SJSA1 (cell line): ENCODE results near the gene NIBAN1. TPM values are rescaled to one million over a fixed set of nuclear protein-coding genes. Genes with fewer than 3 reads are reported as not detected.
"Not testable (repeated sequence)": the region's sequence is repeated elsewhere in the genome, so short reads cannot be mapped to it uniquely, and the experiment has no call there.

Experiments used
- DNase-seq, 2 experiments: peaks; one replicate each; pipeline ENCODE4 v3.0.0-alpha.2; 2015 to 2020; ENCODE audit warnings: low spot score in 2 of 2, low read depth in 1 of 2
- H3K27ac ChIP-seq: fragments of 250-450 bp; sonication (Bioruptor Pico); 2 replicates; pipeline ENCODE4 v1.5.1; 2020; ENCODE audit warnings: mild to moderate bottlenecking, moderate library complexity
- H3K27me3 ChIP-seq: fragments of 250-450 bp; sonication (Bioruptor Pico); replicated peaks from 2 replicates; pipeline ENCODE4 v1.5.1; 2020; ENCODE audit warnings: mild to moderate bottlenecking, moderate library complexity
- H3K36me3 ChIP-seq: fragments of 250-450 bp; sonication (Bioruptor Pico); 2 replicates; pipeline ENCODE4 v1.5.1; 2020; ENCODE audit warnings: mild to moderate bottlenecking
- H3K4me1 ChIP-seq: fragments of 250-450 bp; sonication (Bioruptor Pico); replicated peaks from 2 replicates; pipeline ENCODE4 v1.6.1; 2021; ENCODE audit warnings: mild to moderate bottlenecking
- H3K4me3 ChIP-seq: fragments of 250-450 bp; sonication (Bioruptor Pico); 2 replicates; pipeline ENCODE4 v1.5.1; 2020; ENCODE audit warnings: mild to moderate bottlenecking
- H3K9me3 ChIP-seq: fragments of 250-450 bp; sonication (Bioruptor Pico); replicated peaks from 2 replicates; pipeline ENCODE4 v1.5.1; 2020; ENCODE audit warnings: mild to moderate bottlenecking
- total RNA-seq: library from RNA; depleted of rRNA; stranded (reverse); fragments of >200 nt; shearing (Covaris generic); gene quantifications from 2 replicates; pipeline ENCODE4 v1.2.3, GENCODE V29; 2014

NIBAN1 gene
- total RNA-seq, 1 experiment from 2014 or later = 51.8 TPM

DNA sequence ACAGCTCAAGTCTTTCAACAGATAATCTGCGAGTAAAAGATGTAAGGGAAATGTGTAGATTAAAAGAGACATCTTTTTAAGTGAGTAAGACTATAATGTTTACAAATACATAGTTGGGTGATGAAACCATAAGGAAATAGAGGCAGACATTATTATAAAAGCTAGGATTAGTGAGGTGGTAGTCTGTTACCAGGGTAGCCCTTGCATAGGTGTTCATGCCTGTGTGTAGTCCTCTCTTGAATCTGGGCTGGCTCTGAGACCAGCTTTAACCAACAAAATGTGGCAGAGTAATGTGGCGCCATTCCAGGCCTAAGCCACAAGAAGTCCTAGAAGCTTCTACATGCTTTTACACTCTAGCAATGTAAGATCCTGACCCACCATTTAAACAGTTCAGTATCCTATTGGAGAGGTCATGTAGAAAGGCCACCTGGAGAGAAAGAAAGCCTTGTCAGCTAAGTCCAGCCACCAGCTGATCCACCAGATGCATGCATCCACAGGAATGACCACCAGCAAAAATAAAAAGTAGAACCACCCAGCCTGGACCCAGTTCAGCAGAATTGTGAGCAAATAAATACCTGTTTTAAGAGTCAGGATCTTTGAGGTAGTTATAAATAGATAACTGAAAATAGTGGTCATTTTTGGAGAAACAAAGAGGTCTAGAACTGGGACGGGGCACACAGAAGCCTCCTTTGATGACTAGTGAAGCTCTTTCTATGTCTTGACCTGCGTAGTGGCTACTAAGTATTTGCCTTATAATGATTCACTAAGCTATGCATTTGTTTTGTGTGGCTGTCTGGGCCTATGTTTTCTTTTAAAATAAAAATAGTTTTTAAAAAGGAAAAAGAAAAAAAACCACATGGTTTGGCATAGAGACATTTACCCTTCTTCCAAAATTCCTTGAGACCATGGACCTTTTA, 8.1 kb downstream of the NIBAN1 start:
- no peaks in the 10 kb centered on the region for H3K9me3 ChIP-seq
- H3K27me3 ChIP-seq = no peaks in the 10 kb centered on the region
- peak in 1 of 2 experiments; percentile 20 for DNase-seq
- H3K36me3 ChIP-seq = peaks cover 5% of the 10 kb centered on the region
- H3K4me3 ChIP-seq = no peak overlapping the region
- H3K27ac ChIP-seq = peak overlapping the region; percentile 20
- H3K4me1 ChIP-seq = peaks cover 42% of the 10 kb centered on the region

DNA sequence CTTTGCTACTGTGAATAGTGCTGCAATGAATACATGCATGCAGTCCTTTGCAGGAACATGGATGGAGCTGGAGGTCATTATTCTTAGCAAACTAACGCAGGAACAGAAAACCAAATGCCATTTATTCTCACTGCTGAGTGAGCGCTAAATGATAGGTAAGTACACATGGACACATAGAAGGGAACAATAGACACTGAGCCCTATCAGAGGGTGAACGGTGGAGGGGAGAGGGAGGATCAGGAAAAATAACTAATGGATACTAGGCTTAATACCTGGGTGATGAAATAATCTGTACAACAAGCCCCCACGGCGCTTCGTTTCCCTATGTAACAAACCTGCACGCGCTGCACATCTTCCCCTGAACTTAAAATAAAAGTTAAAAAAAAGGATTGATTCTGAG, 8.9 kb downstream of the NIBAN1 start:
- DNase-seq = no peak
- Histone ChIP-seq H3K4me1 (peaks cover 37% of the 10 kb centered on the region), H3K27me3 (no peaks in the 10 kb centered on the region), H3K4me3 (no peak overlapping the region), H3K9me3 (no peaks in the 10 kb centered on the region), H3K36me3 (peaks cover 5% of the 10 kb centered on the region), H3K27ac (peak overlapping the region; percentile 20; the same call in 1 of the 2 replicates)

DNA sequence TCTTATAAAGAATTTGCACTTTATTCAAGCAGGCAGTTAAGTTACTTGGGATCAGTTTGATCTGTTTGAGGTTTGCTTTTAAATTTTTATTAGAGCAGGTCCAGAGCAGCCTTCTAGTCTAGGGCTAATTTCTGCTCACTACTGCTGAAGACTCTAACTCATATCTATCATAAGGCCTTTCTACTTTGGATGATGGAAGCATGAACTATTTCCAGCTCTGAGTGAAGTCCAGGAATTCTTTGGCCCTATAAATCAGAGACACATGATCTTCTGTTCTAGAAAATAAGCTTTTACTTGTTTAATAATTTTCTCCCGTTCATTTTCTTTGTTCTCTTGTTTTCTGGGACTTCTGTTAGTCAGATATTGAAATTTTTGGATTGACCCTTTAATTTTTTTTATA, 14.7 kb downstream of the NIBAN1 start:
- no peaks in the 10 kb centered on the region for H3K27me3 ChIP-seq
- DNase-seq = no peak
- H3K9me3 ChIP-seq = no peaks in the 10 kb centered on the region
- no peak overlapping the region for H3K4me3 ChIP-seq
- peaks cover 19% of the 10 kb centered on the region for H3K4me1 ChIP-seq
- H3K27ac ChIP-seq = no peak overlapping the region
- H3K36me3 ChIP-seq = no peaks in the 10 kb centered on the region; the same call in 1 of the 2 replicates

DNA sequence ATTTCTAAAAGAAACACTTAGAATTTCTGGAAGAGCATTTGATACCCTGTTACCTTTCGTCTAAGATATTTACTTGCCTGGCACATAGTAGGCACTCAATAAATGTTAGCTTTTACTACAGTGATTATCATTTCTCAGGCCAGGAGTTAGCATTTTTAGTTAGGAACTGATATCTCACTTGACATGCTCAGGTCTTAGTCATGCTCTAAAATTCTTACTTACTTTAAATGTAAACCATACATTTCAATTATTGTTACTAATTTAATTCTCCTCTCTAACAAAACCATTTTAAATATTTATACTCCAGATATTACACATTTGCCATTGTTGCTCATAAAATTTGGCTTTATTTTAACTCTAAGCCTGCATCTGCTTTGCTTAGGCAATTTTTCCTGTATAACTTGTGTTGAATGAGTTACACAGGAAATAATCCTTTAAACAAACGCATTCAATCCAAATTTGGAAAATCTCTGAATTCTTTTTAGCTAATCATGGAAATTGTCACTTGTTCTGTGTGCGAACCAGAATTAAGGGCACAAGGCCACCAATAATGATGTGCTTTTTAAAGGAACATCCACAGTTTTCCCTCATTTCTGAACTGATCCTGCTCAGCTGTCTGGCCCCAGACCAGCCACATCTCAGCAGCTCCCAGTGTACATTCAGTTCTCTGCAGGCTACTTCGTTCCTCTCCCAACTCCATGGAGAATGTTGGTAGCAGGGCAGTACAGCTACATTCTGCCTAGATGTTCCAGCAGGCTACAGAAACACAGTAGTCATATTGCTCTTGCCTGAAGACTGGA, 15.6 kb downstream of the NIBAN1 start:
- H3K4me3 ChIP-seq = no peak overlapping the region
- no peaks in the 10 kb centered on the region for H3K9me3 ChIP-seq
- no peaks in the 10 kb centered on the region; the same call in 1 of the 2 replicates for H3K36me3 ChIP-seq
- peak in 1 of 2 experiments; percentile 18 for DNase-seq
- peaks cover 28% of the 10 kb centered on the region for H3K4me1 ChIP-seq
- no peaks in the 10 kb centered on the region for H3K27me3 ChIP-seq
- H3K27ac ChIP-seq = peak overlapping the region; percentile 5; the same call in 1 of the 2 replicates

GRCh38 chr1:184957901-184958300, 16.4 kb downstream of the NIBAN1 start:
- peaks cover 32% of the 10 kb centered on the region for H3K4me1 ChIP-seq
- H3K4me3 ChIP-seq, H3K9me3 ChIP-seq, DNase-seq, H3K36me3 ChIP-seq, H3K27me3 ChIP-seq, H3K27ac ChIP-seq: not testable (repeated sequence)

DNA sequence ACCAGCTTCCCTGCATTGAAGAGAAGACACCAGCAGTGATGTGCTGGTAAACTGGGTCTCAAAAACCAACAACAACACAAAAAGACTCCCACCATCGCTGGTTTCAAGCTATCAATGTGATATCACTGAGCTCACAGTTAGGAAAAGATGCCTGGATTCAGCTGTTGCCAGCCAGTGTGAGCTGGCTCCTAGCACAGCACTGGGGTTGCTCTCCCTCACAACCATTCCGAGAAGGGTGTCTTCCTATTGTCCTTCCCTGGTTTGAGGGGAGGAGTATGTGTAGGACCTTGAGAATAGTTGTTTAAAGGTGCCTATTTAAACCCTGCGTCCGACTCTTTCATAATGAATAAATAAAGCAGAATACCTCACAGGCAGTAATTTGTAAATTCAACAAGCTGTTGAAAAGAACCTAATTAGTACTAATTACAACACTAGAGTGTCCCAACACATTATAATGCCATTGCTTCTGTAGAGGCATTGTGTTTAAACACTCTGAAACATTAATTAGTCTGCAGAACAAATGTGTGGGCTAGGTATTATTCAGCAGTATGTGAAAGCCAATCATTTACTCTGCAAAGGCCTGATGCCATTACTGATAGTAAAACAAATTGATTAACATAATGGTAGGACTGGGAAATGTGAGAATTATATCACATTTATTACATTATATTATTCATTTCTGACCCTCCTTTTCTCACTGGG, 17.2 kb downstream of the NIBAN1 start:
- Histone ChIP-seq H3K4me1 (peaks cover 32% of the 10 kb centered on the region), H3K27ac (no peak overlapping the region), H3K4me3 (no peak overlapping the region), H3K9me3 (no peaks in the 10 kb centered on the region), H3K36me3 (no peaks in the 10 kb centered on the region), H3K27me3 (no peaks in the 10 kb centered on the region)
- no peak for DNase-seq

- Histone ChIP-seq H3K27ac (peak overlapping the region; percentile 35), H3K9me3 (no peaks in the 10 kb centered on the region), H3K4me3 (no peak overlapping the region), H3K36me3 (no peaks in the 10 kb centered on the region), H3K4me1 (peaks cover 30% of the 10 kb centered on the region), H3K27me3 (no peaks in the 10 kb centered on the region)
- peak in 1 of 2 experiments; percentile 19 for DNase-seq
Observed at GRCh38 chr1:184954232-184954995, 19.9 kb downstream of the NIBAN1 start.

DNA sequence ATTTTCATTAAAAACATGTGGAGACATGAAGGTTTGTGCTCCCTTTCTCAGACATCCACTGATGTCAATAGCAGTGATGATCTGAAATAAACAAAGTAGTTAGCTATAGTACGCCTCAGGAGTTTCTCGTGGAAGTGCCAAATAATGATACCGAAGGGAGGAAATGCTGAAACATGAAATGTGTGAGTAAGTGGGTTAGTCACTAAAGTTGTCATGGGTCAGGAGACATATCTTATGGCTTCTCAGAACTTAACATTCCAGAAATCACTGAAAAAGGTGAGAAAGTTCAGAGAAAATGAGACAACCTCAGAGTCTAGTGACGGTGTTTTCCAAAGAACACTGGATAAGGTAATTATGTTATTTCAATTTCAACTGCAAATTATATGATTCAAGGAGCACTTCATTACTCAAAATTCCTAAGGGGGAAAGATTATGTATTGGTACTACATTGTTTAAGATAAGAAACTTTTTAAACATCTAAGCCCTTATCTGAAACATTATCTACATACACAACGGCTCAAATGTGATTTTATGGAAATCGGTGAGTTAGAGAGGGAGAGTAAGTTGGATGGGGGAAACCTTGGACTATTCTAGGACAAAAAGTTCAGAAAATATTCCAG, 20.6 kb downstream of the NIBAN1 start:
- Histone ChIP-seq H3K36me3 (no peaks in the 10 kb centered on the region), H3K4me1 (peaks cover 23% of the 10 kb centered on the region), H3K4me3 (no peak overlapping the region), H3K9me3 (no peaks in the 10 kb centered on the region), H3K27me3 (no peaks in the 10 kb centered on the region), H3K27ac (peak overlapping the region; percentile 35)
- DNase-seq = peak in 1 of 2 experiments; percentile 21

DNA sequence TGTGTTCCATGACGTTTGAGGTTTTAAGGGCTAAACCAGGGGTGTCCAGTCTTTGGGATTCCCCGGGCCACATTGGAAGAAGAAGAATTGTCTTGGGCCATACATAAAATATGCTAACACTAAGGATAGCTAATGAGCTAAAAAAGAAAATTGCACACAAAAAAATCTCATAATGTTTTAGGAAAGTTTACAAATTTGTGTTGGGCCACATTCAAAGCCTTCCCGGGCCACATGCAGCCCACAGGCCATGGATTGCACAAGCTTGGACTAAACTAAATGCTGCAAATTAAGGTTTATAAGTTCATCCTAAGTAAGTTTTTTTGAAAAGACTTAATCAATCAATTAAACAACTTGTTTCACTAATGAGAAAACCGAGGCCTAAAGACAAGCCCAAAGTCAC, 21.9 kb downstream of the NIBAN1 start:
- Histone ChIP-seq H3K27me3 (no peaks in the 10 kb centered on the region), H3K36me3 (no peaks in the 10 kb centered on the region), H3K4me1 (peaks cover 14% of the 10 kb centered on the region), H3K27ac (no peak overlapping the region), H3K4me3 (no peak overlapping the region), H3K9me3 (no peaks in the 10 kb centered on the region)
- DNase-seq = no peak

GRCh38 chr1:184951788-184952187, 22.5 kb downstream of the NIBAN1 start:
- no peak for DNase-seq
- peaks cover 14% of the 10 kb centered on the region for H3K4me1 ChIP-seq
- H3K4me3 ChIP-seq = no peak overlapping the region
- no peaks in the 10 kb centered on the region for H3K27me3 ChIP-seq
- H3K27ac ChIP-seq = no peak overlapping the region
- H3K36me3 ChIP-seq = no peaks in the 10 kb centered on the region
- no peaks in the 10 kb centered on the region for H3K9me3 ChIP-seq

- no peak overlapping the region for H3K4me3 ChIP-seq
- H3K9me3 ChIP-seq = no peaks in the 10 kb centered on the region
- no peak overlapping the region for H3K27ac ChIP-seq
- peaks cover 14% of the 10 kb centered on the region for H3K4me1 ChIP-seq
- H3K27me3 ChIP-seq = no peaks in the 10 kb centered on the region
- DNase-seq = no peak
- H3K36me3 ChIP-seq = no peaks in the 10 kb centered on the region
Observed at GRCh38 chr1:184950906-184951305, 23.4 kb downstream of the NIBAN1 start.

- Histone ChIP-seq H3K27ac (no peak overlapping the region), H3K36me3 (no peaks in the 10 kb centered on the region), H3K27me3 (no peaks in the 10 kb centered on the region), H3K4me3 (no peak overlapping the region), H3K9me3 (no peaks in the 10 kb centered on the region), H3K4me1 (peaks cover 14% of the 10 kb centered on the region)
- DNase-seq = no peak
Observed at GRCh38 chr1:184950227-184950626, 24.1 kb downstream of the NIBAN1 start.
